Measurements from ENCODE around the gene MCRIP2. TPM values are rescaled to one million over a fixed set of nuclear protein-coding genes. Genes with fewer than 3 reads are reported as not detected.
A peak's percentile ranks its signal among the peaks of the same experiment; 100 is the strongest.

MCRIP2 gene
- polyA plus RNA-seq = 100 to 1,000 TPM in 3 of 4 donors, 10 to 100 TPM in 1; 43.4 to 279 (median 166) TPM
- long read RNA-seq, donor 1 = 0 reads
- long read RNA-seq, donor 2, transcript MCRIP2-201 (5 exons, 946 nt) = major isoform, 11 of 18 reads
- long read RNA-seq, donor 2, transcript MCRIP2-204 (1 exons, 1,728 nt) = minor isoform, 5 of 18 reads
- long read RNA-seq, donor 2, partial matches to known transcripts = 0 of 18 reads
- long read RNA-seq, donor 2, other reads (novel, unspliced or antisense) = 0 of 18 reads
- long read RNA-seq, donor 3, transcript MCRIP2-204 (1 exons, 1,728 nt) = minor isoform, 6 of 22 reads
- long read RNA-seq, donor 3, transcript MCRIP2-201 (5 exons, 946 nt) = major isoform, 9 of 22 reads
- long read RNA-seq, donor 3, partial matches to known transcripts = 0 of 22 reads
- long read RNA-seq, donor 3, other reads (novel, unspliced or antisense) = 0 of 22 reads
- long read RNA-seq, donor 4 = 0 reads
- long read RNA-seq, donor 5, transcript MCRIP2-204 (1 exons, 1,728 nt) = major isoform, 7 of 10 reads
- long read RNA-seq, donor 5, partial matches to known transcripts = 0 of 10 reads
- long read RNA-seq, donor 5, other reads (novel, unspliced or antisense) = 0 of 10 reads
- long read RNA-seq, donor 6, transcript MCRIP2-201 (5 exons, 946 nt) = major isoform, 10 of 17 reads
- long read RNA-seq, donor 6, partial matches to known transcripts = 0 of 17 reads
- long read RNA-seq, donor 6, other reads (novel, unspliced or antisense) = 0 of 17 reads
- long read RNA-seq, donor 7, transcript MCRIP2-202 (4 exons, 702 nt) = minor isoform, 5 of 88 reads
- long read RNA-seq, donor 7, transcript MCRIP2-203 (6 exons, 1,050 nt) = minor isoform, 9 of 88 reads
- long read RNA-seq, donor 7, transcript MCRIP2-201 (5 exons, 946 nt) = major isoform, 50 of 88 reads
- long read RNA-seq, donor 7, transcript MCRIP2-204 (1 exons, 1,728 nt) = minor isoform, 16 of 88 reads
- long read RNA-seq, donor 7, partial matches to known transcripts = 5 of 88 reads
- long read RNA-seq, donor 7, other reads (novel, unspliced or antisense) = 0 of 88 reads
- long read RNA-seq, donor 8, partial matches to known transcripts = 0 of 2 reads
- long read RNA-seq, donor 8, other reads (novel, unspliced or antisense) = 0 of 2 reads
- long read RNA-seq, donor 9, partial matches to known transcripts = 0 of 9 reads
- long read RNA-seq, donor 9, other reads (novel, unspliced or antisense) = 0 of 9 reads
- long read RNA-seq, donor 10, transcript MCRIP2-201 (5 exons, 946 nt) = major isoform, 8 of 14 reads
- long read RNA-seq, donor 10, transcript MCRIP2-203 (6 exons, 1,050 nt) = minor isoform, 5 of 14 reads
- long read RNA-seq, donor 10, partial matches to known transcripts = 0 of 14 reads
- long read RNA-seq, donor 10, other reads (novel, unspliced or antisense) = 0 of 14 reads

GRCh38 chr16:641326-642188 lies at the start of gene MCRIP2:
Gene MCRIP2, plus strand, starts transcription at chr16:641828. Its CDS starts 164 bp downstream, at chr16:641992.
- WGBS, 3 donors = 1 to 3% (median 1%) methylated on average over 60 to 81 of the region's 81 CpGs
- FAIRE-seq (no peak), DNase-seq (peak; percentile 87 to 94)
- Histone ChIP-seq H3K27me3 (ENCODE audit: control insufficient read depth in 3 of 3, insufficient read depth in 3 of 3, low read length in 3 of 3) (no peaks in the 10 kb centered on the region), H3K9me3 (ENCODE audit: control insufficient read depth in 2 of 2, insufficient read depth in 1 of 2, low read depth in 1 of 2, low read length in 1 of 2) (no peaks in the 10 kb centered on the region), H3K36me3 (ENCODE audit: control insufficient read depth in 3 of 3, insufficient read depth in 2 of 3, low read depth in 1 of 3, low read length in 3 of 3) (peaks cover 0 to 38% (median 0%) of the 10 kb centered on the region in 3 donors), H3K4me1 (ENCODE audit: control insufficient read depth in 3 of 3, insufficient read depth in 2 of 3, low read depth in 1 of 3, low read length in 2 of 3) (peaks cover 0 to 52% (median 5%) of the 10 kb centered on the region in 3 donors), H3K4me3 (ENCODE audit: low read depth in 1 of 3, low read length in 3 of 3) (peak within 1 kb of the TSS; percentile 69 to 97 (median 94)), H3K27ac (ENCODE audit: low read depth in 1 of 3, low read length in 2 of 3) (peak within 1 kb of the TSS; percentile 88 to 91 (median 91))

GRCh38 chr16:591892-592517 lies 49.6 kb upstream of the MCRIP2 start:
- no peaks in the 10 kb centered on the region for H3K27me3 ChIP-seq (ENCODE audit: control insufficient read depth in 3 of 3, insufficient read depth in 3 of 3, low read length in 3 of 3)
- H3K4me3 ChIP-seq (ENCODE audit: low read depth in 1 of 3, low read length in 3 of 3) = peak overlapping the region in 1 of 3 donors; percentile 24
- H3K27ac ChIP-seq (ENCODE audit: low read depth in 1 of 3, low read length in 2 of 3) = peak overlapping the region; percentile 92 to 98 (median 94)
- no peak for DNase-seq
- WGBS, 3 donors = 42 to 77% (median 64%) methylated on average over 15 of the region's 15 CpGs
- no peak for FAIRE-seq
- peaks cover 0 to 51% (median 0%) of the 10 kb centered on the region in 3 donors for H3K36me3 ChIP-seq (ENCODE audit: control insufficient read depth in 3 of 3, insufficient read depth in 2 of 3, low read depth in 1 of 3, low read length in 3 of 3)
- no peaks in the 10 kb centered on the region for H3K9me3 ChIP-seq (ENCODE audit: control insufficient read depth in 2 of 2, insufficient read depth in 1 of 2, low read depth in 1 of 2, low read length in 1 of 2)
- peaks cover 4 to 53% (median 16%) of the 10 kb centered on the region in 3 donors for H3K4me1 ChIP-seq (ENCODE audit: control insufficient read depth in 3 of 3, insufficient read depth in 2 of 3, low read depth in 1 of 3, low read length in 2 of 3)

- H3K9me3 ChIP-seq (ENCODE audit: control insufficient read depth in 2 of 2, insufficient read depth in 1 of 2, low read depth in 1 of 2, low read length in 1 of 2) = no peaks in the 10 kb centered on the region
- peak overlapping the region in 1 of 3 donors; percentile 24 for H3K4me3 ChIP-seq (ENCODE audit: low read depth in 1 of 3, low read length in 3 of 3)
- H3K4me1 ChIP-seq (ENCODE audit: control insufficient read depth in 3 of 3, insufficient read depth in 2 of 3, low read depth in 1 of 3, low read length in 2 of 3) = peaks cover 4 to 47% (median 16%) of the 10 kb centered on the region in 3 donors
- H3K36me3 ChIP-seq (ENCODE audit: control insufficient read depth in 3 of 3, insufficient read depth in 2 of 3, low read depth in 1 of 3, low read length in 3 of 3) = peaks cover 0 to 53% (median 0%) of the 10 kb centered on the region in 3 donors
- peak overlapping the region; percentile 92 to 98 (median 94) for H3K27ac ChIP-seq (ENCODE audit: low read depth in 1 of 3, low read length in 2 of 3)
- DNase-seq = peak; percentile 65 to 82
- WGBS, 3 donors = 48 to 69% (median 52%) methylated on average over 24 of the region's 24 CpGs
- no peaks in the 10 kb centered on the region for H3K27me3 ChIP-seq (ENCODE audit: control insufficient read depth in 3 of 3, insufficient read depth in 3 of 3, low read length in 3 of 3)
- no peak for FAIRE-seq
Measured at GRCh38 chr16:592518-593306, 48.9 kb upstream of the MCRIP2 start.

GRCh38 chr16:593406-593805 lies 48.2 kb upstream of the MCRIP2 start:
- peaks cover 4 to 41% (median 16%) of the 10 kb centered on the region in 3 donors for H3K4me1 ChIP-seq (ENCODE audit: control insufficient read depth in 3 of 3, insufficient read depth in 2 of 3, low read depth in 1 of 3, low read length in 2 of 3)

GRCh38 chr16:593807-594206 lies 47.8 kb upstream of the MCRIP2 start:
- Histone ChIP-seq H3K4me3 (ENCODE audit: low read depth in 1 of 3, low read length in 3 of 3) (peak overlapping the region in 2 of 3 donors; percentile 1 to 31), H3K27ac (ENCODE audit: low read depth in 1 of 3, low read length in 2 of 3) (peak overlapping the region; percentile 92 to 94 (median 93)), H3K9me3 (ENCODE audit: control insufficient read depth in 2 of 2, insufficient read depth in 1 of 2, low read depth in 1 of 2, low read length in 1 of 2) (no peaks in the 10 kb centered on the region), H3K4me1 (ENCODE audit: control insufficient read depth in 3 of 3, insufficient read depth in 2 of 3, low read depth in 1 of 3, low read length in 2 of 3) (peaks cover 4 to 41% (median 16%) of the 10 kb centered on the region in 3 donors), H3K36me3 (ENCODE audit: control insufficient read depth in 3 of 3, insufficient read depth in 2 of 3, low read depth in 1 of 3, low read length in 3 of 3) (peaks cover 0 to 54% (median 0%) of the 10 kb centered on the region in 3 donors), H3K27me3 (ENCODE audit: control insufficient read depth in 3 of 3, insufficient read depth in 3 of 3, low read length in 3 of 3) (no peaks in the 10 kb centered on the region)
- DNase-seq (no peak), FAIRE-seq (no peak)
- WGBS, 3 donors = 8 to 76% (median 40%) methylated on average over 16 of the region's 16 CpGs

More at GRCh38 chr16:593406-593805, 48.2 kb upstream of the MCRIP2 start:
- Histone ChIP-seq H3K27ac (ENCODE audit: low read depth in 1 of 3, low read length in 2 of 3) (peak overlapping the region; percentile 92 to 98 (median 94)), H3K9me3 (ENCODE audit: control insufficient read depth in 2 of 2, insufficient read depth in 1 of 2, low read depth in 1 of 2, low read length in 1 of 2) (no peaks in the 10 kb centered on the region), H3K36me3 (ENCODE audit: control insufficient read depth in 3 of 3, insufficient read depth in 2 of 3, low read depth in 1 of 3, low read length in 3 of 3) (peaks cover 0 to 50% (median 0%) of the 10 kb centered on the region in 3 donors), H3K27me3 (ENCODE audit: control insufficient read depth in 3 of 3, insufficient read depth in 3 of 3, low read length in 3 of 3) (no peaks in the 10 kb centered on the region), H3K4me3 (ENCODE audit: low read depth in 1 of 3, low read length in 3 of 3) (peak overlapping the region in 2 of 3 donors; percentile 1 to 31)
- FAIRE-seq (no peak), DNase-seq (peak; percentile 93 to 96)
- 20 to 67% (median 39%) methylated on average over 9 of the region's 9 CpGs for WGBS, 3 donors

- Histone ChIP-seq H3K9me3 (ENCODE audit: control insufficient read depth in 2 of 2, insufficient read depth in 1 of 2, low read depth in 1 of 2, low read length in 1 of 2) (no peaks in the 10 kb centered on the region), H3K36me3 (ENCODE audit: control insufficient read depth in 3 of 3, insufficient read depth in 2 of 3, low read depth in 1 of 3, low read length in 3 of 3) (peaks cover 0 to 65% (median 0%) of the 10 kb centered on the region in 3 donors), H3K4me1 (ENCODE audit: control insufficient read depth in 3 of 3, insufficient read depth in 2 of 3, low read depth in 1 of 3, low read length in 2 of 3) (peaks cover 4 to 41% (median 16%) of the 10 kb centered on the region in 3 donors), H3K4me3 (ENCODE audit: low read depth in 1 of 3, low read length in 3 of 3) (no peak overlapping the region), H3K27ac (ENCODE audit: low read depth in 1 of 3, low read length in 2 of 3) (no peak overlapping the region), H3K27me3 (ENCODE audit: control insufficient read depth in 3 of 3, insufficient read depth in 3 of 3, low read length in 3 of 3) (no peaks in the 10 kb centered on the region)
- WGBS, 3 donors = 67 to 86% (median 74%) methylated on average over 18 of the region's 18 CpGs
- no peak for DNase-seq
- FAIRE-seq = no peak
Measured at GRCh38 chr16:595094-595528, 46.5 kb upstream of the MCRIP2 start.

Measured in small intestine (tissue), 16 donors.